A204.1 (cell line): Measurements from ENCODE around the gene ALPP.
"Not testable (repeated sequence)": the region's sequence is repeated elsewhere in the genome, so short reads cannot be mapped to it uniquely, and the experiment has no call there.

Experiments used
- FAIRE-seq: peaks from 2 replicates; lab custom pipeline; 2012; peaks lifted over from hg19 to GRCh38; lab: Jason Lieb, UNC

ALPP gene

GRCh38 chr2:232363784-232364615 is 14.6 kb upstream of the ALPP start:
- FAIRE-seq: no peak

DNA sequence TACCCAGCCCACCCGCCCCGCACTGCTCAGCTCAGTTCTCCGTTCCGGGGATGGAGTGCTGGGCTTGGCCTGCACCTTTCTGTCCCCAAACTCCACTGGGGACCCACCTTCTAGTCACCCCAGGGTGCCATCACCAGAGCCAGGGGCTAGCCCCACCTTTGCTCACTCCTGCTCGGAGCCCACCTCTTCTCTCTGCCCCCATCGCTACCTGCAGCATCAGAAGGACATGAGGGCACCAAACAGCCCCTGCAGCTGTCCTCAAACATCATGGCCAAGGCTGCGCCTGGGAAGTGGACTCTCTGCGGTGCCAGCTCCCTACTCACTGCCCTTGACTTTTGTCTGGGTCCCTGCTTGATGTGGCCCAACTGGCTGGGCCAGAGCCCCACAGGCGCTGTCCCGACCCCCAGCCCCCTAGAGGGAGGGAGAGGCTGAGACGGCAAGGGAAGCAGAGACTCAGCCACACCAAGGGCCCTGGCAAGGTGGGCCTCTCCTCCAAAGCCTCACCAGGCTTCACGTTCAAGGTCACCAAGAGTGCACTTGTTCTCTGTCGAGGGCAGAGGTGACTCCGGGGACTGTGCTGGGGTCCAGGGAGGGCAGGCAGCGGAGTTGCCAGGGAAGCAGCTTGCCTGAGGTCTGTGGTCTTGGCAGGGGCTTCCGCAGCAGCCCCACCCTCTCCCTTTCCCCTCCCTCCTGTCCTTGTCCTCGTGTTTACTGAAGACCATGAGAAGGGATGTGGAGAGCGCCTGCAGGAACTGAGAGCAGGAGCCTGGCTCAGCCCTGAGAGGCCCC is 13.6 kb upstream of the ALPP start:
- FAIRE-seq: not testable (repeated sequence)

GRCh38 chr2:232365621-232366321 is 12.8 kb upstream of the ALPP start:
- no peak for FAIRE-seq

- not testable (repeated sequence) for FAIRE-seq
Measured at GRCh38 chr2:232366461-232366860, 12.1 kb upstream of the ALPP start.

GRCh38 chr2:232367016-232367415 is 11.5 kb upstream of the ALPP start:
- FAIRE-seq: no peak

GRCh38 chr2:232367591-232368233 is 10.8 kb upstream of the ALPP start:
- FAIRE-seq: no peak

DNA sequence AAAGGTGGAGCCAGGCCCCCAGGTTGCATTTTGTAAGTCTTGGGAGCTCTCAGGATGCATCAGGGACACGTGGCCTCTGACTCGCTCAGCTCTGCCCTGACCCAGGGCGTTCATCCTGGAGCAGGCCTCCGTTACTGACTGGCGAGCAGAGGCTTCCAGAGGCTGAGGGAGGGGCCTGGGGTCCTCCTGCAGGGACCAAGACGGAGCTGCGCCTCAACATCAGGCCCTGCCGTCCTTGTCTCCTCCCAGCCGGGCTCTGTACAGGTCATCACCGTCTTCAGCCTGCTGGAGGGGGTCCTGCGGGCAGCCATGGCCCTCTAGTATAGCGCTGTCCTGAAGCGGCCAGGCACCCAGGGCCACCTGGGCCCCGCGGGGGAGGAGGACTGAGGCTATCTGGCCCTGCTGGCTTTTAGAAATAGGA is 10.2 kb upstream of the ALPP start:
- no peak for FAIRE-seq

DNA sequence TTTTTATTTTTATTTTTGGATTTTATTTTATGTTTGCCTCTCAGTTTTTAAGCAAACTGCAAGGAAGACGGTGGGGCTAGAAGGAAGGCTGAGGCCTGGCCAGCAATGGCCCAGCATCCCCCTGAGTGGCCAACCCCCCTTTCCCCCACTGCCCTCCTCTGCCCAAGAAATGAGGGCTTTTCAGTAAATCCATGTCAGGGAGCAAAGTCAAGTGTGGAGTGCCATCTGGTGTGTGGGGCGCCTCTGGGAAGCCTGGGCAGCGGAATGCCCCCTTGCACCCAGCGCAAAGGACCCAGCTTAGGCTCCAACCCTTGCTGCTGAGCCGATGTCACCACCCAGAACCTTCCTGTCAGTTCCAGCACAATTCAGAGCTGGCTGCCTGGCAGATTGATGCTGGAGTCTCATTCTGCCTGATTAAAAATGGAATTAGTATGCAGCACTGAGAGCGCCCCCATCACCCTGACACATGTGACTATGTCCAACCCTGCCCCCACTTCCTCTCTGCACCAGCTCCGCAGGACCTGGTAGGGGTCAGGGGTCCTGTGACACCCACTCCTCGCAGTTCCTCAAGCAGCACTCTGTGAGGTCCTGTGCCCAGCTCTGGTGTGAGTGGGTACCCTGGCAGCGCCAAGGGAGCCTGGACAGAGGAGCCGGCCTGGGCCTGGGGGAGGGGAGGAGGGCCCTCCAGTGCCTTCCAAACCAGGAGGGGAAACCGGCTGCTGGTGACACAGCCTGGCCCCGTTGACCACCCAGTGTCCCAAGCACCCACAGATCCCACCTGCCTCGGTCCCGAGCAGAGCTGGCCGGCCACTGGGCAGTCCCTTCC is 9.2 kb upstream of the ALPP start:
- FAIRE-seq: no peak

- not testable (repeated sequence) for FAIRE-seq
Measured at GRCh38 chr2:232370007-232370406, 8.5 kb upstream of the ALPP start.

- no peak for FAIRE-seq
Measured at GRCh38 chr2:232372231-232373208, 6.0 kb upstream of the ALPP start.

GRCh38 chr2:232374356-232374755 is 4.2 kb upstream of the ALPP start:
- no peak for FAIRE-seq

DNA sequence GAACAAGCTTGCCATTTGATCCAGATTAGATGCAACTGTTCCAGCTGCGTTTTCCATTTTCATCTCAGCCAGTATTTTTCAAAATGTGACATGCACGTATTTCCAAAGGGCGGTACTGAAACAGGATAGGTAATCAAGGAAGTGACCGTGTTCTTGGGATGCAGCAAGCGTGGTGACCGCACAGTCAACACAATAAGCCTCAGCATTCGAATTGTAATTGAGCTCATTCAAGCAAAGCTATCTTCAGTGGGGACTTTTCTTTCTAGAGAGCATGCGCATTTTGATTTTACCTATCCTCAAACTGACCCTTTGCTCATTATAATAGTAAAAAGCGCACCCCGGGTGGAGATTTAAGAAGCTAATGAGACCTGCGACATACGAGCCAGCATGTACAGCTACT is 3.4 kb upstream of the ALPP start:
- FAIRE-seq: no peak

GRCh38 chr2:232376260-232376659 is 2.3 kb upstream of the ALPP start:
- no peak for FAIRE-seq

DNA sequence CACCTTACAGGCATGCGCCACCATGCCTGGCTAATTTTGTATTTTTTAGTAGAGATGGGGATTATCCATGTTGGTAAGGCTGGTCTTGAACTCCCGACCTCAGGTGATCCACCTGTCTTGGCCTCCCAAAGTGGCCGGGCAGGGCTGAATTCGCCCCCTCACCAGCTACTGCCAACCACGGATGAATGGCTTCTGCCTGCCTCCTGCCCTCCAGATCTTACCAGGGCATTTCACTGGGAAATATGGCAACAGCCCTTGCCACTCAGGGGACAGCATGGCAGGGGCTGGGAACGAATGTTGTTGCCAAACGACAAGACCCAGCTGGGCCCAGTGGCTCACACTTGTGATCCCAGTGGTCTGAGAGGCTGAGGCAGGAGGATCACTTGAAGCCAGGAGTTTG is 1.8 kb upstream of the ALPP start:
- FAIRE-seq: no peak

DNA sequence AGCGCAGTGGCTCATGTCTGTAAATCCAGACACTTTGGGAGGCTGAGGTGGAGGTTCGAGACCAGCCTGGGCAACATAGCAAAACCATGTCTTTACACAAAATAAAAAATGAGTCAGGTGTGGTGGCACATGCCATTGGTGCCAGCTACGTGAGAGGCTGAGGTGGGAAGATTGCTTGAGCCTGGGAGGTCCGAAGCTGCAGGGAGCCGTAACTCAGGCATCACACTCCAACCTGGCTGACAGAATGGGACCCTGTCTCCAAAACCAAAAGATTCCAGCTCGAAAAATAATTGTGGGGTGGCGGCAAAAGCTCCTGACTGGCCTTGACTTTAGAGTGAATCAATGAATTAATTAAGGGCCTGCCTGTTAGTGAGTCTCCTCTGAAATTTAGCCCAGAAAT is 1.2 kb upstream of the ALPP start:
- FAIRE-seq: no peak

- FAIRE-seq: no peak
Measured at GRCh38 chr2:232377841-232378734, 463 bp upstream of the ALPP start.

- not testable (repeated sequence) for FAIRE-seq
Measured at GRCh38 chr2:232379610-232380590, 1.3 kb downstream of the ALPP start.
